Esophagus muscularis mucosa (tissue), 4 donors: Measurements from ENCODE around the gene FAM9A.

ENCODE experiments used
- EP300 ChIP-seq: sonication (generic); formaldehyde crosslinking; IDR thresholded peaks from one replicate; pipeline ENCODE4 v1.6.1; 2017; ENCODE audit warnings: antibody characterized with exemption
- POLR2A ChIP-seq: fragments of 450-650 bp; IDR thresholded peaks from one replicate; pipeline ENCODE4 v1.6.1; 2017; ENCODE audit warnings: antibody characterized with exemption, moderate library complexity, mild to moderate bottlenecking, low read depth
- POLR2AphosphoS5 ChIP-seq, 2 donors: sonication (generic); formaldehyde crosslinking; IDR thresholded peaks; one replicate each; pipeline ENCODE4 v1.6.1; 2017; ENCODE audit warnings: antibody characterized with exemption in 2 of 2
- TF ChIP-seq, protein P1 (sequence below), 3 experiments: fragments of 200-600 bp in 2 of 3; fragments of 450-650 bp in 1 of 3; sonication (generic) in 2 of 3; IDR thresholded peaks; one replicate each; pipeline ENCODE4 v1.5.1; 2017 to 2019; ENCODE audit warnings: antibody characterized with exemption in 3 of 3, mild to moderate bottlenecking in 2 of 3, moderate library complexity in 1 of 3

DNA sequence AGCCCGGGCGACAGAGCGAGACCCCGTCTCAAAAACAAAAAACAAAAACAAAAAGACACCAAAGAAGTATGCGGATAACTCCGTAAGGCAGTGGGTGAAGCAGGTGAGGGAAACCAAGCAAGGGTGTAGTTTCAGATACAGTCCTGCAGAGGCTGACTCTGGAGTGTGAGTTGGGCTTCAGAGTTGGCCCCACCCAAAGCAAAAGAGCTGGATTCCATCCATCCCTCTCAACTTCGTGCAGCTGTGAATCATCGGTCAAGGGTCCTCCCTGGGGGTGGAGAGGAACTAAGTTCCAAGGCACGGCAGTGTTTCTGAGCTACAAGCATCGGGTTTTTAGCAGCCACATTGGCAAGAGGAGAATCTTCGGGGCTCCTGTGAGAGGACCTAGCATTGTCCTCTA, 43.9 kb upstream of the FAM9A start:
- TF ChIP-seq POLR2AphosphoS5 (IDR thresholded peaks at IDR 0.05) (no peak), POLR2A (no peak), EP300 (no peak)
- TF ChIP-seq, protein P1, sequence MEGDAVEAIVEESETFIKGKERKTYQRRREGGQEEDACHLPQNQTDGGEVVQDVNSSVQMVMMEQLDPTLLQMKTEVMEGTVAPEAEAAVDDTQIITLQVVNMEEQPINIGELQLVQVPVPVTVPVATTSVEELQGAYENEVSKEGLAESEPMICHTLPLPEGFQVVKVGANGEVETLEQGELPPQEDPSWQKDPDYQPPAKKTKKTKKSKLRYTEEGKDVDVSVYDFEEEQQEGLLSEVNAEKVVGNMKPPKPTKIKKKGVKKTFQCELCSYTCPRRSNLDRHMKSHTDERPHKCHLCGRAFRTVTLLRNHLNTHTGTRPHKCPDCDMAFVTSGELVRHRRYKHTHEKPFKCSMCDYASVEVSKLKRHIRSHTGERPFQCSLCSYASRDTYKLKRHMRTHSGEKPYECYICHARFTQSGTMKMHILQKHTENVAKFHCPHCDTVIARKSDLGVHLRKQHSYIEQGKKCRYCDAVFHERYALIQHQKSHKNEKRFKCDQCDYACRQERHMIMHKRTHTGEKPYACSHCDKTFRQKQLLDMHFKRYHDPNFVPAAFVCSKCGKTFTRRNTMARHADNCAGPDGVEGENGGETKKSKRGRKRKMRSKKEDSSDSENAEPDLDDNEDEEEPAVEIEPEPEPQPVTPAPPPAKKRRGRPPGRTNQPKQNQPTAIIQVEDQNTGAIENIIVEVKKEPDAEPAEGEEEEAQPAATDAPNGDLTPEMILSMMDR (IDR thresholded peaks at IDR 0.05): no peak
